Astrocyte of the cerebellum (primary cell): Measurements from ENCODE around the gene FOXN3.

Source experiments
- DNase-seq: peaks from one replicate; pipeline ENCODE4 v3.0.0-alpha.2; 2011; ENCODE audit warnings: low read depth
- H3K4me3 ChIP-seq: 2 replicates; pipeline ENCODE4 v1.5.1; 2011; ENCODE audit warnings: mild to moderate bottlenecking, low read depth, low read length, moderate library complexity
- CTCF ChIP-seq: IDR thresholded peaks from 2 replicates; pipeline ENCODE4 v1.5.1; 2012; ENCODE audit warnings: low read length, low read depth, moderate library complexity, mild to moderate bottlenecking; ENCODE audit errors: missing control alignments
- in situ Hi-C: cut with HindIII; loops from 2 replicates; pipeline ENCODE4 v1.10.0; 2017; ENCODE audit warnings: low sequenced_read_pairs

FOXN3 gene

GRCh38 chr14:89180546-89180945, 236.5 kb downstream of the FOXN3 start:
- DNase-seq = no peak
- H3K4me3 ChIP-seq = no peak overlapping the region
- in situ Hi-C loops = no loop called here
- no peak for TF ChIP-seq CTCF

- no peak for TF ChIP-seq CTCF
- no peak for DNase-seq
- in situ Hi-C loops = no loop called here
- no peak overlapping the region for H3K4me3 ChIP-seq
Observed at GRCh38 chr14:89179891-89180404, 237.1 kb downstream of the FOXN3 start.

GRCh38 chr14:89178800-89179535, 238.1 kb downstream of the FOXN3 start:
- no peak overlapping the region for H3K4me3 ChIP-seq
- in situ Hi-C loops = no loop called here
- TF ChIP-seq CTCF = no peak
- DNase-seq = no peak

- no peak overlapping the region for H3K4me3 ChIP-seq
- DNase-seq = no peak
- no peak for TF ChIP-seq CTCF
- in situ Hi-C loops = no loop called here
Observed at GRCh38 chr14:89178376-89178775, 238.7 kb downstream of the FOXN3 start.

GRCh38 chr14:89175881-89176799, 240.9 kb downstream of the FOXN3 start:
- no peak for TF ChIP-seq CTCF
- in situ Hi-C loops = no loop called here
- no peak overlapping the region for H3K4me3 ChIP-seq
- no peak for DNase-seq

GRCh38 chr14:89171628-89172027, 245.4 kb downstream of the FOXN3 start:
- H3K4me3 ChIP-seq = no peak overlapping the region
- in situ Hi-C loops = no loop called here
- no peak for DNase-seq
- TF ChIP-seq CTCF = no peak
